IPS DF 4.7 (cell line): ENCODE data around the gene NDUFAF7.
"Not testable (repeated sequence)": the region's sequence is repeated elsewhere in the genome, so short reads cannot be mapped to it uniquely, and the experiment has no call there.

Experiments
- DNase-seq: peaks from one replicate; pipeline ENCODE4 v3.0.0-alpha.2; 2013; ENCODE audit warnings: low spot score; ENCODE audit errors: extremely low read depth

Gene NDUFAF7

GRCh38 chr2:37281916-37282315, 50.5 kb downstream of the NDUFAF7 start:
- DNase-seq, result no peak

- no peak for DNase-seq
These were observed 51.3 kb downstream of the NDUFAF7 start for GRCh38 chr2:37282746-37283145.

GRCh38 chr2:37283207-37283606, 51.7 kb downstream of the NDUFAF7 start:
- DNase-seq, result no peak

- DNase-seq, result no peak
These were observed 52.9 kb downstream of the NDUFAF7 start for GRCh38 chr2:37284381-37284780.

- DNase-seq, result no peak
These were observed 56.5 kb downstream of the NDUFAF7 start for GRCh38 chr2:37287966-37288365.

GRCh38 chr2:37291680-37292079, 60.2 kb downstream of the NDUFAF7 start:
- no peak for DNase-seq

- DNase-seq, result not testable (repeated sequence)
These were observed 63.4 kb downstream of the NDUFAF7 start for GRCh38 chr2:37294858-37295257.

GRCh38 chr2:37295469-37296073, 64.1 kb downstream of the NDUFAF7 start:
- DNase-seq, result no peak

- no peak for DNase-seq
These were observed 66.2 kb downstream of the NDUFAF7 start for GRCh38 chr2:37297632-37298031.
